K562 (cell line): ENCODE results near the gene AFF3.

Experiments
- CHD2 ChIP-seq: IDR thresholded peaks from 2 replicates; pipeline ENCODE4 v1.6.1; 2011; ENCODE audit warnings: low read depth, low read length
- CTCF ChIP-seq, 3 experiments: IDR thresholded peaks in 2 of 3; conservative IDR thresholded peaks in 1 of 3; 2 replicates each; pipeline ENCODE4 v1.5.1; 2011 to 2012; ENCODE audit warnings: low read length in 3 of 3, mild to moderate bottlenecking in 3 of 3, control low read depth in 2 of 3, improper control_type of control experiment in 1 of 3, inconsistent platforms in 1 of 3, low read depth in 1 of 3, mixed read lengths in 1 of 3, moderate library complexity in 1 of 3; ENCODE audit not compliant: insufficient read depth in 2 of 3
- E2F4 ChIP-seq: sonication (generic); formaldehyde crosslinking; IDR thresholded peaks from 2 replicates; pipeline ENCODE4 v1.8.0; 2022; ENCODE audit warnings: mild to moderate bottlenecking, low read depth, missing genetic modification reagents
- JUN ChIP-seq, 2 experiments: sonication (generic) in 1 of 2; formaldehyde crosslinking in 1 of 2; IDR thresholded peaks; 2 replicates each; pipeline versions ENCODE4 v1.6.1 to v1.8.0; 2012 to 2022; ENCODE audit warnings: borderline replicate concordance in 2 of 2, mild to moderate bottlenecking in 2 of 2, improper control_type of control experiment in 1 of 2, low read depth in 1 of 2, low read length in 1 of 2, missing genetic modification reagents in 1 of 2
- RAD21 ChIP-seq, 2 experiments: fragments of 250-450 bp in 1 of 2; fragments of 450-650 bp in 1 of 2; sonication (Bioruptor Pico) in 1 of 2; formaldehyde crosslinking in 1 of 2; IDR thresholded peaks in 1 of 2; conservative IDR thresholded peaks in 1 of 2; 2 replicates each; pipeline versions ENCODE4 v1.4.0 to v1.8.0; 2020 to 2022; ENCODE audit warnings: mild to moderate bottlenecking in 2 of 2, moderate library complexity in 1 of 2
- RNF2 ChIP-seq: sonication (generic); IDR thresholded peaks from 2 replicates; pipeline ENCODE4 v1.6.1; 2016
- ZNF592 ChIP-seq: fragments of 450-650 bp; IDR thresholded peaks from 2 replicates; pipeline ENCODE4 v1.6.1; 2017; ENCODE audit warnings: antibody characterized with exemption, mild to moderate bottlenecking
- TF ChIP-seq, protein P1 (sequence below): fragments of 250-450 bp; sonication (Bioruptor Pico); IDR thresholded peaks from 2 replicates; pipeline ENCODE4 v1.4.0; 2020

DNA sequence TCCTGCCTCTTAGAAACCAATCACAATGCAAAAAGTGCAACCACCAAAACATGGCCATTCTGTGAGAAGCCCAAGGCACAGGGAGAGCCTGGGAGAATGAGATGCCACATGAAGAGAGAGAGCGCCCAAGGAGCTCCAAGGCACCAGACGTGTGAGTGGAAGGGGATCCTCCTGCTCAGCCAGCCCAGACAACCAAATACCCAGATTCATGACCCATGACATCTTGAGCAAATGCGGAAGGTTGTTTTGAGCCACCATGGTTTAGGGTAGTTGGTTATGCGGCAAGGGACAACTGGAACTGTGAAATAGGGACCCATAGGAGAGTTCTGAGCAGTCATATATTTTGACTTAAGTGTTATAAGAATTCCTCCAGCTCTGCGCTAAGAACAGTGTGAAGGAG, 7.0 kb downstream of the AFF3 start:
- TF ChIP-seq RAD21 (CRISPR knock-in tag; conservative IDR thresholded peaks at IDR 0.05 in 1 of 2, IDR thresholded peaks at IDR 0.05 in 1 of 2): no peak
- TF ChIP-seq CTCF (IDR thresholded peaks at IDR 0.05 in 2 of 3, conservative IDR thresholded peaks at IDR 0.05 in 1 of 3; ENCODE audit: insufficient read depth in 2 of 3, low read depth in 1 of 3, low read length in 3 of 3): no peak
- TF ChIP-seq CHD2: no peak
- TF ChIP-seq E2F4 (CRISPR knock-in tag): no peak
- TF ChIP-seq, protein P1, sequence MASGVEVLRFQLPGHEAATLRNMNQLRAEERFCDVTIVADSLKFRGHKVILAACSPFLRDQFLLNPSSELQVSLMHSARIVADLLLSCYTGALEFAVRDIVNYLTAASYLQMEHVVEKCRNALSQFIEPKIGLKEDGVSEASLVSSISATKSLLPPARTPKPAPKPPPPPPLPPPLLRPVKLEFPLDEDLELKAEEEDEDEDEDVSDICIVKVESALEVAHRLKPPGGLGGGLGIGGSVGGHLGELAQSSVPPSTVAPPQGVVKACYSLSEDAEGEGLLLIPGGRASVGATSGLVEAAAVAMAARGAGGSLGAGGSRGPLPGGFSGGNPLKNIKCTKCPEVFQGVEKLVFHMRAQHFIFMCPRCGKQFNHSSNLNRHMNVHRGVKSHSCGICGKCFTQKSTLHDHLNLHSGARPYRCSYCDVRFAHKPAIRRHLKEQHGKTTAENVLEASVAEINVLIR (CRISPR knock-in tag): no peak
- no peak for TF ChIP-seq JUN (IDR thresholded peaks at IDR 0.05; ENCODE audit: borderline replicate concordance, low read depth, low read length)
- no peak for TF ChIP-seq JUN (CRISPR knock-in tag; IDR thresholded peaks at IDR 0.05; ENCODE audit: borderline replicate concordance)
- TF ChIP-seq RNF2: no peak
- no peak for TF ChIP-seq ZNF592
